B cell (primary cell): ENCODE measurements around the gene COX18. TPM values are rescaled to one million over a fixed set of nuclear protein-coding genes. Genes with fewer than 3 reads are reported as not detected.

ENCODE experiments used
- ATAC-seq: fragments of 200-7000 bp; cut with Tn5 transposase; one replicate; pipeline ENCODE4 v1.10.0; 2021; ENCODE audit warnings: low read depth, mild to moderate bottlenecking, moderate number of reproducible peaks, moderate library complexity
- CTCF ChIA-PET: fragments of 350-600 bp; sonication (Branson Sonifier 250); formaldehyde crosslinking; loops from one replicate; lab custom pipeline; 2021; ENCODE audit warnings: antibody characterized with exemption, inconsistent platforms; lab: Charles Lee
- POLR2A ChIA-PET: fragments of 350-600 bp; sonication (Branson Sonifier 250); formaldehyde crosslinking; loops from one replicate; lab custom pipeline; 2021; ENCODE audit warnings: antibody characterized with exemption; lab: Charles Lee
- DNase-seq: peaks from one replicate; pipeline ENCODE4 v3.0.0; 2013
- H2AFZ ChIP-seq: 2 replicates; pipeline ENCODE4 v1.6.1; 2012; ENCODE audit warnings: mild to moderate bottlenecking, low read depth, low read length; ENCODE audit not compliant: insufficient read depth, poor library complexity, severe bottlenecking
- H3K27ac ChIP-seq, 2 donors: 1 replicate in 1 of 2; 2 replicates in 1 of 2; pipeline ENCODE4 v1.5.1; 2012 to 2013; ENCODE audit warnings: low read length in 2 of 2, mild to moderate bottlenecking in 2 of 2, moderate library complexity in 1 of 2
- H3K27me3 ChIP-seq, 4 experiments: fragments of 200-600 bp in 1 of 4; sonication (generic) in 1 of 4; replicated peaks in 1 of 4; 1 replicate in 2 of 4; 2 replicates in 2 of 4; pipeline versions ENCODE4 v1.6.1 to v1.7.0; 2013 to 2016; ENCODE audit warnings: low read length in 3 of 4, mild to moderate bottlenecking in 2 of 4, mixed read lengths in 1 of 4, moderate library complexity in 1 of 4; ENCODE audit not compliant: insufficient read depth in 4 of 4, control insufficient read depth in 3 of 4; ENCODE audit errors: control extremely low read depth in 1 of 4
- H3K36me3 ChIP-seq, 2 experiments: replicated peaks in 1 of 2; 1 replicate in 1 of 2; 2 replicates in 1 of 2; pipeline versions ENCODE4 v1.6.1 to v1.7.1; 2013; ENCODE audit warnings: low read length in 1 of 2; ENCODE audit not compliant: insufficient read depth in 2 of 2, control insufficient read depth in 1 of 2; ENCODE audit errors: control extremely low read depth in 1 of 2, extremely low read depth in 1 of 2
- H3K4me1 ChIP-seq, 2 donors: fragments of 200-600 bp in 1 of 2; sonication (generic) in 1 of 2; 1 replicate in 1 of 2; 2 replicates in 1 of 2; pipeline versions ENCODE4 v1.5.1 to v1.6.1; 2013 to 2017; ENCODE audit warnings: low read length in 2 of 2; ENCODE audit not compliant: control insufficient read depth in 2 of 2, insufficient read depth in 2 of 2
- H3K4me2 ChIP-seq: replicated peaks from 2 replicates; pipeline ENCODE3; 2012; ENCODE audit warnings: mild to moderate bottlenecking, low read depth, low read length; ENCODE audit not compliant: poor library complexity, severe bottlenecking
- H3K4me3 ChIP-seq, 5 experiments: fragments of 200-600 bp in 1 of 5; sonication (generic) in 1 of 5; 1 replicate in 3 of 5; 2 replicates in 2 of 5; pipeline versions ENCODE4 v1.5.1 to v1.7.0; 2011 to 2016; ENCODE audit warnings: low read length in 4 of 5, mild to moderate bottlenecking in 4 of 5, low read depth in 2 of 5, control low read depth in 1 of 5, moderate library complexity in 1 of 5; ENCODE audit not compliant: insufficient read depth in 1 of 5; ENCODE audit errors: control extremely low read depth in 1 of 5, extremely low read depth in 1 of 5
- H3K79me2 ChIP-seq: fragments of 200-600 bp; sonication (generic); one replicate; pipeline ENCODE4 v1.6.0; 2016; ENCODE audit warnings: low read length; ENCODE audit not compliant: control insufficient read depth, insufficient read depth
- H3K9ac ChIP-seq: fragments of 200-600 bp; sonication (generic); 2 replicates; pipeline ENCODE4 v1.6.1; 2017; ENCODE audit warnings: mild to moderate bottlenecking, low read length, moderate library complexity
- H3K9me3 ChIP-seq, 3 donors: one replicate each; pipeline versions ENCODE4 v1.6.1 to v1.7.1; 2013; ENCODE audit warnings: low read length in 2 of 3; ENCODE audit not compliant: control insufficient read depth in 2 of 3, insufficient read depth in 1 of 3; ENCODE audit errors: control extremely low read depth in 1 of 3
- H4K20me1 ChIP-seq: 2 replicates; pipeline ENCODE4 v1.6.0; 2012; ENCODE audit warnings: mild to moderate bottlenecking, low read length; ENCODE audit not compliant: insufficient read depth, control insufficient read depth, poor library complexity, severe bottlenecking
- H3K27ac Mint-ChIP-seq: one replicate; pipeline ENCODE4 v1.8.0; 2021; ENCODE audit warnings: mixed read lengths
- H3K27me3 Mint-ChIP-seq: one replicate; pipeline ENCODE4 v1.8.0; 2021; ENCODE audit warnings: mixed read lengths
- H3K4me1 Mint-ChIP-seq: one replicate; pipeline ENCODE4 v1.8.0; 2021; ENCODE audit warnings: mixed read lengths
- H3K4me3 Mint-ChIP-seq: one replicate; pipeline ENCODE4 v1.8.0; 2021; ENCODE audit warnings: mixed read lengths
- H3K9me3 Mint-ChIP-seq: one replicate; pipeline ENCODE4 v1.8.0; 2022; ENCODE audit warnings: mixed read lengths; ENCODE audit not compliant: insufficient read depth
- CTCF ChIP-seq: fragments of 200-600 bp; IDR thresholded peaks from one replicate; pipeline ENCODE4 v1.8.0; 2022; ENCODE audit warnings: antibody characterized with exemption, mild to moderate bottlenecking
- EZH2 ChIP-seq: IDR thresholded peaks from 2 replicates; pipeline ENCODE4 v1.6.1; 2012; ENCODE audit warnings: borderline replicate concordance, low read depth, mild to moderate bottlenecking, moderate library complexity, low read length; ENCODE audit not compliant: insufficient read depth, poor library complexity, severe bottlenecking
- WGBS: methylation state at CpG from one replicate; pipeline ENCODE4 v1.1.5; 2013; ENCODE audit warnings: missing lambda C conversion rate; ENCODE audit not compliant: insufficient coverage; 5-methylcytosine and 5-hydroxymethylcytosine counted together
- intact Hi-C: fragments of 100-400 bp; cut with micrococcal nuclease; formaldehyde crosslinking; loops from one replicate; pipeline ENCODE4 v1.10.0; 2022
- polyA plus RNA-seq: library from polyadenylated mRNA; depleted of rRNA; stranded (reverse); fragments of >200 nt; gene quantifications from 2 replicates; pipeline ENCODE4 v1.2.3, GENCODE V29; 2012
- total RNA-seq, 2 donors: library from RNA; stranded (reverse); fragments of 120-200 nt in 1 of 2; gene quantifications; 1 replicate in 1 of 2; 2 replicates in 1 of 2; pipeline versions ENCODE4 v1.2.3 to v1.2.4, GENCODE V29; 2013 to 2022

COX18 gene
- total and polyA plus RNA-seq, 2 donors (not counting 1 experiment from before 2014, with no cell fraction given): 12.7 to 13.2 TPM

GRCh38 chr4:73104695-73105094, 35.2 kb upstream of the COX18 start:
- POLR2A ChIA-PET: no interaction called here
- H3K27me3 ChIP-seq: no peaks in the 10 kb centered on the region
- ATAC-seq (no peak), DNase-seq (no peak)
- H3K4me1 Mint-ChIP-seq: no peaks in the 10 kb centered on the region
- no peaks in the 10 kb centered on the region for H3K9me3 Mint-ChIP-seq
- no peak overlapping the region for H3K27ac Mint-ChIP-seq
- H3K36me3 ChIP-seq: peaks cover 20 to 42% of the 10 kb centered on the region in 2 experiments
- H2AFZ ChIP-seq: no peak overlapping the region
- WGBS: 100% methylated on average over 1 of the region's 5 CpGs
- no peak overlapping the region for H3K4me3 ChIP-seq
- H3K4me3 Mint-ChIP-seq: no peak overlapping the region
- CTCF ChIA-PET: no interaction called here
- no peak overlapping the region for H3K4me2 ChIP-seq
- H3K27me3 Mint-ChIP-seq: no peaks in the 10 kb centered on the region
- H3K9ac ChIP-seq: no peak overlapping the region
- TF ChIP-seq CTCF: no peak
- no peak for TF ChIP-seq EZH2
- intact Hi-C loops: no loop called here
- no peaks in the 10 kb centered on the region for H4K20me1 ChIP-seq
- peak overlapping the region in 1 of 2 donors; percentile 9 for H3K27ac ChIP-seq
- H3K79me2 ChIP-seq: no peaks in the 10 kb centered on the region
- no peaks in the 10 kb centered on the region for H3K4me1 ChIP-seq
- H3K9me3 ChIP-seq: no peaks in the 10 kb centered on the region

- H3K4me2 ChIP-seq: no peak overlapping the region
- CTCF ChIA-PET: interaction anchor here (1.2 kb wide), 1 partner anchor 24 kb away, joined by 3 read pairs; no protein-coding TSS in a partner anchor
- H3K4me3 ChIP-seq: no peak overlapping the region
- no peak for ATAC-seq
- H3K9me3 ChIP-seq: no peaks in the 10 kb centered on the region
- no peaks in the 10 kb centered on the region for H3K27me3 Mint-ChIP-seq
- no peaks in the 10 kb centered on the region for H3K9me3 Mint-ChIP-seq
- peaks cover 15 to 42% of the 10 kb centered on the region in 2 experiments for H3K36me3 ChIP-seq
- H3K4me1 ChIP-seq: no peaks in the 10 kb centered on the region
- POLR2A ChIA-PET: no interaction called here
- H4K20me1 ChIP-seq: no peaks in the 10 kb centered on the region
- no peaks in the 10 kb centered on the region for H3K27me3 ChIP-seq
- H3K9ac ChIP-seq: no peak overlapping the region
- no peaks in the 10 kb centered on the region for H3K4me1 Mint-ChIP-seq
- 85% methylated on average over 2 of the region's 8 CpGs for WGBS
- H2AFZ ChIP-seq: no peak overlapping the region
- no peak for DNase-seq
- H3K27ac Mint-ChIP-seq: no peak overlapping the region
- H3K27ac ChIP-seq: peak overlapping the region in 1 of 2 donors; percentile 19
- H3K79me2 ChIP-seq: peaks cover 2% of the 10 kb centered on the region
- no peak for TF ChIP-seq CTCF
- TF ChIP-seq EZH2: no peak
- intact Hi-C loops: no loop called here
- H3K4me3 Mint-ChIP-seq: no peak overlapping the region
Measured at GRCh38 chr4:73103799-73104503, 34.4 kb upstream of the COX18 start.
